Naive thymus-derived CD4-positive, alpha-beta T cell (primary cell): ENCODE measurements around the gene ABHD16A. TPM values are rescaled to one million over a fixed set of nuclear protein-coding genes. Genes with fewer than 3 reads are reported as not detected.

Experiments
- ATAC-seq: fragments of 150-1000 bp; cut with Tn5 transposase; 2 replicates; pipeline ENCODE4 v1.10.0; 2021; ENCODE audit warnings: mild to moderate bottlenecking, moderate library complexity
- CTCF ChIA-PET: fragments of 350-600 bp; sonication (Branson Sonifier 250); formaldehyde crosslinking; loops from one replicate; lab custom pipeline; 2021; ENCODE audit warnings: antibody characterized with exemption; lab: Charles Lee
- POLR2A ChIA-PET: fragments of 350-600 bp; sonication (Branson Sonifier 250); formaldehyde crosslinking; loops from one replicate; lab custom pipeline; 2021; ENCODE audit warnings: antibody characterized with exemption, inconsistent platforms; lab: Charles Lee
- DNase-seq, 9 donors: peaks; one replicate each; pipeline versions ENCODE4 v3.0.0 to v3.0.0-alpha.2; 2020 to 2022; ENCODE audit warnings: mixed read lengths in 1 of 9
- H3K27ac ChIP-seq: one replicate; pipeline ENCODE4 v1.7.0; 2013; ENCODE audit warnings: mild to moderate bottlenecking, low read depth, low read length, moderate library complexity
- H3K27me3 ChIP-seq, 2 donors: one replicate each; pipeline ENCODE4 v1.7.0; 2013; ENCODE audit warnings: low read length in 2 of 2, mild to moderate bottlenecking in 2 of 2, moderate library complexity in 2 of 2; ENCODE audit not compliant: control insufficient read depth in 2 of 2, insufficient read depth in 2 of 2
- H3K36me3 ChIP-seq, 3 experiments: 1 replicate in 2 of 3; 2 replicates in 1 of 3; pipeline ENCODE4 v1.7.0; 2013; ENCODE audit warnings: low read length in 3 of 3, mild to moderate bottlenecking in 3 of 3, moderate library complexity in 1 of 3; ENCODE audit not compliant: insufficient read depth in 3 of 3, control insufficient read depth in 2 of 3
- H3K4me1 ChIP-seq, 2 donors: one replicate each; pipeline ENCODE4 v1.7.0; 2013; ENCODE audit warnings: low read length in 2 of 2, mild to moderate bottlenecking in 2 of 2, moderate library complexity in 1 of 2; ENCODE audit not compliant: control insufficient read depth in 2 of 2, insufficient read depth in 2 of 2
- H3K4me3 ChIP-seq: 2 replicates; pipeline ENCODE4 v1.7.0; 2013; ENCODE audit warnings: mild to moderate bottlenecking, low read length
- H3K9me3 ChIP-seq, 3 experiments: 1 replicate in 2 of 3; 2 replicates in 1 of 3; pipeline ENCODE4 v1.7.0; 2013; ENCODE audit warnings: low read length in 3 of 3; ENCODE audit not compliant: control insufficient read depth in 2 of 3
- H3K27ac Mint-ChIP-seq, 9 donors: one replicate each; pipeline ENCODE4 v1.8.0; 2020 to 2022; ENCODE audit warnings: mixed read lengths in 9 of 9, mild to moderate bottlenecking in 8 of 9, moderate library complexity in 5 of 9, inconsistent platforms in 2 of 9
- H3K27me3 Mint-ChIP-seq, 5 donors: one replicate each; pipeline ENCODE4 v1.8.0; 2021 to 2022; ENCODE audit warnings: mixed read lengths in 5 of 5, mild to moderate bottlenecking in 1 of 5
- H3K36me3 Mint-ChIP-seq, 5 donors: one replicate each; pipeline ENCODE4 v1.8.0; 2020 to 2022; ENCODE audit warnings: mixed read lengths in 5 of 5, mild to moderate bottlenecking in 3 of 5, inconsistent platforms in 1 of 5
- H3K4me1 Mint-ChIP-seq, 7 donors: one replicate each; pipeline ENCODE4 v1.8.0; 2020 to 2022; ENCODE audit warnings: mixed read lengths in 7 of 7, mild to moderate bottlenecking in 3 of 7, inconsistent platforms in 1 of 7
- H3K4me3 Mint-ChIP-seq, 10 donors: one replicate each; pipeline ENCODE4 v1.8.0; 2020 to 2022; ENCODE audit warnings: mild to moderate bottlenecking in 10 of 10, mixed read lengths in 10 of 10, moderate library complexity in 6 of 10, inconsistent platforms in 2 of 10
- H3K9me3 Mint-ChIP-seq, 11 donors: one replicate each; pipeline ENCODE4 v1.8.0; 2020 to 2022; ENCODE audit warnings: mixed read lengths in 11 of 11, mild to moderate bottlenecking in 4 of 11, inconsistent platforms in 1 of 11, moderate library complexity in 1 of 11
- intact Hi-C, 2 donors: fragments of 100-400 bp; cut with micrococcal nuclease; formaldehyde crosslinking; loops; one replicate each; pipeline ENCODE4 v1.15.1; 2023
- polyA plus RNA-seq, 2 donors: library from polyadenylated mRNA; unstranded; fragments of 300-500 nt; fragmentation: Illumina TruSeq; gene quantifications; one replicate each; pipeline ENCODE4 v1.2.3, GENCODE V29; 2021
- total RNA-seq, 6 experiments: library from RNA in 5 of 6; stranded (reverse) in 5 of 6; gene quantifications; 1 replicate in 5 of 6; 2 replicates in 1 of 6; pipeline ENCODE4 v1.2.3 and lab custom pipeline; 2021 to 2026

Gene ABHD16A
- total and polyA plus RNA-seq, 7 experiments from 2014 or later = 31.1 to 71.7 (median 62.9) TPM

DNA sequence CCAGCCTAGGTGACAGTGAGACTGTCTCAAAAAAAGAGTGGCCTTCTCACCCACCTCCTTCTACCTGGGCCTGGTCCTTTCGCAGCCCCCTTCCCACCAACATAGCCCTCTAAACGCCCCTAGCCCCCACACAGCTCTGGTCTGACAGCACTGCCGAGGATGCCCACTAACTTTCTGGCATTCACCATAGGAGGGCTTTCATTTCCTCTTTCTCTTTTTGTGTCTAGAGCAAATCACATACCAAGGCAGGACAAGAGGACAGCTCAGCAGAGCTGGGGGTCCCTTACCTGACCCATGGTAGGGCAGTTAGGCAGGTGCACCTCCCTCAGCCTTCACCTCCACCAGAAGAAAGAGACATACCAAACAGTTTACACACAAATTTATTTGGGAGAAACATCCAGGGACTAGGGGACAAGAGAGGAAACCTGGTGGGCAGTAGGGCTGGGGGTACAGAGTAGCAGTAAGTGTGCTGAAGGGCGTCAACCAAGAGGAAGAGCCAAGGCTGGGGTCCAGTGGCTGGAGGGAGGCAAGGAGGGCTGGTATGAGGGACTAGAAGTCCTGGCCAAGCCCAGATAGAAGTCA lies 26.7 kb downstream of the ABHD16A start:
- no peak for DNase-seq
- Histone ChIP-seq H3K4me3 (no peak overlapping the region), H3K27me3 (no peaks in the 10 kb centered on the region), H3K9me3 (no peaks in the 10 kb centered on the region), H3K27ac (no peak overlapping the region), H3K36me3 (peaks cover 0 to 23% (median 0%) of the 10 kb centered on the region in 3 experiments), H3K4me1 (peaks cover 11 to 12% of the 10 kb centered on the region in 2 donors)
- peaks cover 10 to 29% (median 14%) of the 10 kb centered on the region in 7 donors for H3K4me1 Mint-ChIP-seq
- ChIA-PET CTCF (no interaction called here), POLR2A (interaction anchor here (0.8 to 1.4 kb wide), 2 partner anchors 27 to 35 kb away, joined by 3 read pairs; partner anchors contain the start of gene ABHD16A)
- no peaks in the 10 kb centered on the region for H3K27me3 Mint-ChIP-seq
- H3K4me3 Mint-ChIP-seq = no peak overlapping the region
- peaks cover 0 to 1% (median 0%) of the 10 kb centered on the region in 11 donors for H3K9me3 Mint-ChIP-seq
- intact Hi-C loops = no loop called here
- no peak for ATAC-seq
- H3K27ac Mint-ChIP-seq = peak overlapping the region in 6 of 9 donors; percentile 28 to 86 (median 58)
- peaks cover 0 to 13% (median 6%) of the 10 kb centered on the region in 5 donors for H3K36me3 Mint-ChIP-seq

DNA sequence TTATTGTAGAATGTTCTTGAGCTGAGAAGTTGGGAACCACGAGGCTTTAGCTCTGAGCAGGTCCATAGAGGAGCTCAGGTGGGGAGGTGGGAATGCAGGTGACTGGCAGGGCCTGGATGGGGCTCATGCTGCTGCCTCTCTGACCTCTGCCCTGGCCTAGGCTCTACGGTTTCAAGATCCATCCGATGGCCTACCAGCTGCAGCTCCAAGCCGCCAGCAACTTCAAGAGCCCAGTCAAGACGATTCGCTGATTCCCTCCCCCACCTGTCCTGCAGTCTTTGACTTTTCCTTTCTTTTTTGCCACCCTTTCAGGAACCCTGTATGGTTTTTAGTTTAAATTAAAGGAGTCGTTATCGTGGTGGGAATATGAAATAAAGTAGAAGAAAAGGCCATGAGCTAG lies 33.4 kb downstream of the ABHD16A start, which contains the start of gene LY6G5B:
Gene LY6G5B (plus strand): TSS at position 301 of the 400 bp plus-strand sequence. CDS start 975 bp downstream, outside the sequence.
- H3K4me1 ChIP-seq = peaks cover 14 to 19% of the 10 kb centered on the region in 2 donors
- no peaks in the 10 kb centered on the region for H3K9me3 ChIP-seq
- H3K27ac ChIP-seq = no peak within 1 kb of the TSS
- H3K36me3 Mint-ChIP-seq = peaks cover 7 to 42% (median 17%) of the 10 kb centered on the region in 5 donors
- POLR2A ChIA-PET = interaction anchor here (0.6 to 2.5 kb wide), 3 partner anchors 17 to 1459 kb away, joined by 3 to 10 read pairs (median 3); partner anchors contain the start of gene BAG6
- peak within 1 kb of the TSS in 1 of 10 donors; percentile 20 for H3K4me3 Mint-ChIP-seq
- H3K4me3 ChIP-seq = no peak within 1 kb of the TSS
- peaks cover 0 to 3% (median 0%) of the 10 kb centered on the region in 11 donors for H3K9me3 Mint-ChIP-seq
- intact Hi-C loops = loop anchor here (5.0 to 10.0 kb wide), 5 partner anchors 128 to 1745 kb away; partner anchors contain the start of genes CUTA (in 1 of the 2), HSD17B8 (in 1 of the 2), NELFE (in 1 of the 2) and PHF1 (in 1 of the 2)
- DNase-seq (no peak), ATAC-seq (no peak)
- H3K27ac Mint-ChIP-seq = peak within 1 kb of the TSS in 5 of 9 donors; percentile 32 to 64 (median 48)
- H3K4me1 Mint-ChIP-seq = peaks cover 8 to 38% (median 30%) of the 10 kb centered on the region in 7 donors
- H3K27me3 ChIP-seq = no peaks in the 10 kb centered on the region
- H3K36me3 ChIP-seq = peaks cover 13 to 68% (median 24%) of the 10 kb centered on the region in 3 experiments
- CTCF ChIA-PET = no interaction called here
- peaks cover 0 to 2% (median 0%) of the 10 kb centered on the region in 5 donors for H3K27me3 Mint-ChIP-seq

GRCh38 chr6:31666337-31666965 lies 36.7 kb downstream of the ABHD16A start:
- peaks cover 0 to 2% (median 0%) of the 10 kb centered on the region in 5 donors for H3K27me3 Mint-ChIP-seq
- Histone ChIP-seq H3K9me3 (no peaks in the 10 kb centered on the region), H3K27ac (peak overlapping the region; percentile 97), H3K4me3 (peak overlapping the region; percentile 91), H3K36me3 (peaks cover 13 to 52% (median 24%) of the 10 kb centered on the region in 3 experiments), H3K4me1 (peaks cover 29 to 39% of the 10 kb centered on the region in 2 donors), H3K27me3 (no peaks in the 10 kb centered on the region)
- ChIA-PET POLR2A (interaction anchor here (0.6 to 7.1 kb wide), 8 partner anchors 14 to 405 kb away, joined by 3 to 193 read pairs (median 4); partner anchors contain the start of genes APOM, BAG6, LY6G5C and PRRC2A), CTCF (no interaction called here)
- peak overlapping the region; percentile 94 to 99 (median 98) for H3K27ac Mint-ChIP-seq
- ATAC-seq (no peak), DNase-seq (no peak)
- intact Hi-C loops = loop anchor here (5.0 to 10.0 kb wide), 5 partner anchors 131 to 1748 kb away; partner anchors contain the start of genes CUTA (in 1 of the 2), HSD17B8 (in 1 of the 2), NELFE (in 1 of the 2) and PHF1 (in 1 of the 2)
- peaks cover 0 to 2% (median 0%) of the 10 kb centered on the region in 11 donors for H3K9me3 Mint-ChIP-seq
- peaks cover 7 to 54% (median 16%) of the 10 kb centered on the region in 5 donors for H3K36me3 Mint-ChIP-seq
- peak overlapping the region; percentile 93 to 99 (median 96) for H3K4me3 Mint-ChIP-seq
- H3K4me1 Mint-ChIP-seq = peaks cover 25 to 68% (median 57%) of the 10 kb centered on the region in 7 donors

DNA sequence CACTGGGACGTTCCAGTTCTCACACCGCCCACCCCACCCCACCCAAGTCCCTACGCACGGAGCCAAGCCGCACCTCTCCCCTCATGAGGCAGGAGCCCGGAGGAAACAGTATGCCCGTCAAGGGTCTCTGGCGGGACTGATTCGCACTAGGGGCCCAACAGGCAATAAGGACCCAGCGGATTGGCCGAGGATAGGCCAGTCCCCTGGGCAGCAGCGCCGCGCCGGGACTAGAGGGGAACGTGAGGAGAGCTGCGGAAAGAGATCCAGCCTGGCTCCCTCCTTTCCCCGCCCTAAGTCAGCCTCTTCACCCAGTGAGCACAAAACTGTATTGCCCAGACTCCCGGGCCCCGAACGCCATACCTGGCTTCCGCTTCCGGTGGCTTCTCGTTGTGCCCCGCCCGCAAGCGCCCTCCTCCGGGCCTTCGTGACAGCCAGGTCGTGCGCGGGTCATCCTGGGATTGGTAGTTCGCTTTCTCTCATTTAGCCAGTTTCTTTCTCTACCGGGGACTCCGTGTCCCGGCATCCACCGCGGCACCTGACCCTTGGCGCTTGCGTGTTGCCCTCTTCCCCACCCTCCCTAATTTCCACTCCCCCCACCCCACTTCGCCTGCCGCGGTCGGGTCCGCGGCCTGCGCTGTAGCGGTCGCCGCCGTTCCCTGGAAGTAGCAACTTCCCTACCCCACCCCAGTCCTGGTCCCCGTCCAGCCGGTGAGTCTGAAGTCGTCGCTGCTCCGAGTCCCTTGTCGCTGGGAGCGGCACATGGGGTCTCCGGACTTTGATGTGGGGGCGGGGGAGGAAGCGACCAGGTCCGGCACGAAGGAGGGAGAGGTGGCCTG lies 37.4 kb downstream of the ABHD16A start, which contains the start of gene CSNK2B:
Gene CSNK2B (plus strand): TSS at position 580 of the 836 bp plus-strand sequence. CDS start 752 bp downstream, outside the sequence.
- H3K4me1 Mint-ChIP-seq = peaks cover 25 to 75% (median 64%) of the 10 kb centered on the region in 7 donors
- peaks cover 13 to 45% (median 23%) of the 10 kb centered on the region in 3 experiments for H3K36me3 ChIP-seq
- intact Hi-C loops = loop anchor here (1.0 to 10.0 kb wide), 24 partner anchors 13 to 1749 kb away; partner anchors contain the start of genes ABHD16A (in 2 of the 2), BAG6 (in 2 of the 2), HSPA1B (in 2 of the 2) and NFKBIL1 (in 2 of the 2)
- ChIA-PET POLR2A (interaction anchor here (0.5 to 7.1 kb wide), 18 partner anchors 13 to 836 kb away, joined by 3 to 193 read pairs (median 5); partner anchors contain the start of genes ABHD16A, APOM, BAG6 and DDX39B), CTCF (interaction anchor here (0.7 to 2.7 kb wide), 2 partner anchors 11 to 1722 kb away, joined by 3 to 19 read pairs; partner anchors contain the start of gene APOM)
- peak within 1 kb of the TSS; percentile 91 for H3K4me3 ChIP-seq
- H3K27me3 ChIP-seq = no peaks in the 10 kb centered on the region
- no peaks in the 10 kb centered on the region for H3K9me3 ChIP-seq
- H3K4me3 Mint-ChIP-seq = peak within 1 kb of the TSS; percentile 93 to 99 (median 96)
- peaks cover 0 to 2% (median 0%) of the 10 kb centered on the region in 5 donors for H3K27me3 Mint-ChIP-seq
- peaks cover 0 to 2% (median 0%) of the 10 kb centered on the region in 11 donors for H3K9me3 Mint-ChIP-seq
- peak within 1 kb of the TSS; percentile 97 for H3K27ac ChIP-seq
- ATAC-seq (peak; percentile 94), DNase-seq (peak; percentile 87 to 99 (median 98))
- peaks cover 7 to 48% (median 16%) of the 10 kb centered on the region in 5 donors for H3K36me3 Mint-ChIP-seq
- H3K27ac Mint-ChIP-seq = peak within 1 kb of the TSS; percentile 94 to 99 (median 98)
- H3K4me1 ChIP-seq = peaks cover 33 to 43% of the 10 kb centered on the region in 2 donors

DNA sequence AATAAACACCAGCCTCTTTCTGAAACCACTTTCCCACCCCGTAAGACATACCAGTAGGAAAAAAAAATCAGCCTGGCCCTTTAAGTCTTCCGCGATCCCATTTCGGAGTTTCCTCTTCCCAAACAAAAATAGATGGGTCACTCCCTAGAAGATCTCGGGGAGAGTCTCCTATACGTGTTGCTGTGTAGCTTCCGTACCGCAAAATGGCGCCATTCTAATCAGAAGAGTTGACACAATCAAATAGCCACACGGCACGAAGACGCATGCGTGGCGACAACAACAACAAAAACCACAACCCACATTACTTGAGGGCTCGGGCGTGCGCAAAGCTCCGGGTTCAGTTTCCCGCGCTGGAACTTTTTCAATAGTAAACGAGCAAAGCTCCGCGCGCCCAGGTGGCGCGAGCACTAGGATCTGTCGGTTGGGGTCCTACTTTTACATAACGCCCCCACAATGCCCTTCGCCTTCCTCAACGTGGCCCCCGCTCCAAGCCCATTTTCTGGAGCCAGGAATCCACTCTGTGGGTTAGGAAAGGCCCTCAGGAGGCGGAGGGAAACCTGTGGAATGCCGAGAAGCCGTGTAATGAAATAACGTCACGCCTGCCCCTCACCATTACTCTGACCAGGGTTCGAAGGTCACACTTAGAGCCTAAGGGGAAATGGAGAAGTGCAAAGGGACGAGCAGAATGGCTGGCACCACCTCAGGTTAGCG lies 38.2 kb downstream of the ABHD16A start, which contains the start of gene GPANK1:
Gene GPANK1 (minus strand): TSS at position 208 of the 711 bp plus-strand sequence. CDS start 519 bp downstream, outside the sequence.
- Histone ChIP-seq H3K27ac (peak within 1 kb of the TSS; percentile 97), H3K27me3 (no peaks in the 10 kb centered on the region), H3K4me1 (peaks cover 33 to 44% of the 10 kb centered on the region in 2 donors), H3K9me3 (no peaks in the 10 kb centered on the region), H3K4me3 (peak within 1 kb of the TSS; percentile 91), H3K36me3 (peaks cover 13 to 40% (median 15%) of the 10 kb centered on the region in 3 experiments)
- H3K27ac Mint-ChIP-seq = peak within 1 kb of the TSS; percentile 94 to 99 (median 98)
- H3K4me1 Mint-ChIP-seq = peaks cover 29 to 79% (median 70%) of the 10 kb centered on the region in 7 donors
- intact Hi-C loops = loop anchor here (1.0 to 10.0 kb wide), 24 partner anchors 13 to 1750 kb away; partner anchors contain the start of genes ABHD16A (in 2 of the 2), BAG6 (in 2 of the 2), HSPA1B (in 2 of the 2) and NFKBIL1 (in 2 of the 2)
- POLR2A ChIA-PET = interaction anchor here (0.6 to 7.1 kb wide), 26 partner anchors 9 to 1540 kb away, joined by 3 to 193 read pairs (median 4); partner anchors contain the start of genes ABHD16A, APOM, BAG6 and DDX39B
- peaks cover 7 to 43% (median 11%) of the 10 kb centered on the region in 5 donors for H3K36me3 Mint-ChIP-seq
- H3K9me3 Mint-ChIP-seq = peaks cover 0 to 2% (median 0%) of the 10 kb centered on the region in 11 donors
- peak; percentile 74 to 92 (median 88) for DNase-seq
- peaks cover 0 to 2% (median 0%) of the 10 kb centered on the region in 5 donors for H3K27me3 Mint-ChIP-seq
- H3K4me3 Mint-ChIP-seq = peak within 1 kb of the TSS; percentile 93 to 99 (median 96)
- CTCF ChIA-PET = interaction anchor here (0.7 to 2.7 kb wide), 4 partner anchors 10 to 1723 kb away, joined by 3 to 19 read pairs (median 4); partner anchors contain the start of gene APOM
- peak; percentile 51 for ATAC-seq
